HEK293 (cell line): ENCODE measurements around the gene HRK.

Experiments
- CTCF ChIA-PET: fragments of 350-600 bp; formaldehyde crosslinking; extraction: SDS; loops from one replicate; lab custom pipeline; 2021; ENCODE audit warnings: antibody characterized with exemption; lab: Yijun Ruan, JAX
- POLR2A ChIA-PET: fragments of 300-600 bp; formaldehyde crosslinking; extraction: SDS; loops from one replicate; lab custom pipeline; 2020; ENCODE audit warnings: antibody characterized with exemption, inconsistent platforms; lab: Yijun Ruan, JAX
- H3K27ac ChIP-seq: fragments of 200-500 bp; sonication (Bioruptor generic); 2 replicates; pipeline ENCODE4 v1.5.1; 2014; ENCODE audit warnings: low read depth, low read length, control low read depth, inconsistent platforms; ENCODE audit errors: extremely low read depth
- H3K36me3 ChIP-seq, 2 experiments: fragments of 200-500 bp in 1 of 2; sonication (Bioruptor generic) in 1 of 2; 1 replicate in 1 of 2; 2 replicates in 1 of 2; pipeline ENCODE4 v1.5.1; 2014 to 2017; ENCODE audit warnings: inconsistent platforms in 2 of 2, low read length in 2 of 2; ENCODE audit not compliant: control insufficient read depth in 2 of 2, insufficient read depth in 1 of 2
- H3K4me1 ChIP-seq: fragments of 200-500 bp; sonication (Bioruptor generic); 2 replicates; pipeline ENCODE4 v1.5.1; 2014; ENCODE audit warnings: mild to moderate bottlenecking, low read length, inconsistent platforms; ENCODE audit not compliant: control insufficient read depth, insufficient read depth
- H3K4me3 ChIP-seq: 2 replicates; pipeline ENCODE4 v1.5.1; 2011; ENCODE audit warnings: low read depth, mild to moderate bottlenecking, control low read depth, low read length, moderate library complexity
- H3K9me3 ChIP-seq: fragments of 200-500 bp; sonication (Bioruptor generic); 2 replicates; pipeline ENCODE4 v1.5.1; 2014; ENCODE audit warnings: low read depth, low read length, inconsistent platforms; ENCODE audit not compliant: control insufficient read depth, insufficient read depth
- BCL11B ChIP-seq: fragments of 450-650 bp; formaldehyde crosslinking; IDR thresholded peaks from 2 replicates; pipeline ENCODE4 v1.5.1; 2016; ENCODE audit warnings: low read depth, missing biosample characterization, missing genetic modification characterization
- SETDB1 ChIP-seq: IDR thresholded peaks from one replicate; pipeline ENCODE4 v1.6.1; 2017; ENCODE audit warnings: mild to moderate bottlenecking, low read length, moderate library complexity, mixed read lengths; ENCODE audit not compliant: insufficient read length
- SP3 ChIP-seq: fragments of 450-650 bp; formaldehyde crosslinking; IDR thresholded peaks from 2 replicates; pipeline ENCODE4 v1.5.1; 2016; ENCODE audit warnings: missing biosample characterization, missing genetic modification characterization
- YY1 ChIP-seq: fragments of 450-650 bp; formaldehyde crosslinking; IDR thresholded peaks from 2 replicates; pipeline ENCODE4 v1.5.1; 2018; ENCODE audit warnings: missing biosample characterization, missing genetic modification characterization
- ZNF121 ChIP-seq: fragments of 450-650 bp; formaldehyde crosslinking; IDR thresholded peaks from 2 replicates; pipeline ENCODE4 v1.5.1; 2016; ENCODE audit warnings: missing biosample characterization, missing genetic modification characterization
- ZNF214 ChIP-seq: fragments of 450-650 bp; formaldehyde crosslinking; IDR thresholded peaks from 2 replicates; pipeline ENCODE4 v1.5.1; 2017; ENCODE audit warnings: missing biosample characterization, mild to moderate bottlenecking, missing genetic modification characterization, borderline replicate concordance
- ZSCAN23 ChIP-seq: fragments of 450-650 bp; formaldehyde crosslinking; IDR thresholded peaks from 2 replicates; pipeline ENCODE4 v1.5.1; 2016; ENCODE audit warnings: missing biosample characterization, missing genetic modification characterization
- ZSCAN30 ChIP-seq: fragments of 450-650 bp; IDR thresholded peaks from 2 replicates; pipeline ENCODE4 v1.5.1; 2018; ENCODE audit warnings: missing biosample characterization, mild to moderate bottlenecking, missing genetic modification characterization, moderate library complexity
- TF ChIP-seq, protein P1 (sequence below): fragments of 450-650 bp; formaldehyde crosslinking; IDR thresholded peaks from 2 replicates; pipeline ENCODE4 v1.5.1; 2016; ENCODE audit warnings: missing biosample characterization, missing genetic modification characterization
- TF ChIP-seq, protein P2 (sequence below): fragments of 450-650 bp; formaldehyde crosslinking; IDR thresholded peaks from 2 replicates; pipeline ENCODE4 v1.5.1; 2016; ENCODE audit warnings: missing biosample characterization, missing genetic modification characterization
- TF ChIP-seq, protein P3 (sequence below): fragments of 450-650 bp; formaldehyde crosslinking; IDR thresholded peaks from 2 replicates; pipeline ENCODE4 v1.5.1; 2016; ENCODE audit warnings: missing biosample characterization, missing genetic modification characterization, borderline replicate concordance
- TF ChIP-seq, protein P4 (sequence below): fragments of 450-650 bp; IDR thresholded peaks from 2 replicates; pipeline ENCODE4 v1.5.1; 2018; ENCODE audit warnings: missing biosample characterization, mild to moderate bottlenecking, missing genetic modification characterization
- TF ChIP-seq, protein P5 (sequence below): fragments of 450-650 bp; formaldehyde crosslinking; IDR thresholded peaks from 2 replicates; pipeline ENCODE4 v1.5.1; 2016; ENCODE audit warnings: missing biosample characterization, missing genetic modification characterization

The HRK gene

DNA sequence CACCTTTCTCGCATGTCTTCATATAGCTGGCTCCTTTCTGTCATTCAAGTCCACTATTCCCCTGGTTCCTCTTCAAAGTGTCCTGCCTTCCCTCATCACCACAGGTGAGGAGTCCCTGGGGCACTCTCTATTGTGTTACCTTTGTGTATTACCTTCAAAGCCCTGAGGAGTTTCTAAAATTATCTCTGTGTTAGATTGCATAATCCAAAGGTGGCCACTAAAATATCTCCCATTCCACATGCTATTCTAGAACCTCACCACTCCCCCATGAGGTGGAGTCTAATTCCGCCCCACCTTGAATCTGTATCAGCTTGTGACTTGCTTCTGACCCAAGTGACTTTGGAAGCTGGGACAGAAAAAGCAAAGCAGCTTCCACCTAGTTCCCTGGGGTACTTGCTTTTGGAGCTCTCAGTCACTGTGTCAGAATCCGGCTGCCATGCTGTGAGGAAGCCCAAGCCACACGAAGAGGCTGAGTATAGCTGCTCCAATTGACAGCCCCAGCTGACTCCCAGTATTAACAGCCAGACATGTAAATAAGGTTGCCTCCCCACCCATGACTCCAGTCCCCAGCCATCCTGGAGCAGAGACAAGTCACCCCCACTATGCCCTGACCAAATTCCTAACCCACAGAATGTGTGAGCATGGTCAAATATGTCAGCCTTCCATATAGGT, 6.8 kb downstream of the HRK start:
- no peak for TF ChIP-seq BCL11B (tag by site-specific recombination)
- TF ChIP-seq, protein P1, sequence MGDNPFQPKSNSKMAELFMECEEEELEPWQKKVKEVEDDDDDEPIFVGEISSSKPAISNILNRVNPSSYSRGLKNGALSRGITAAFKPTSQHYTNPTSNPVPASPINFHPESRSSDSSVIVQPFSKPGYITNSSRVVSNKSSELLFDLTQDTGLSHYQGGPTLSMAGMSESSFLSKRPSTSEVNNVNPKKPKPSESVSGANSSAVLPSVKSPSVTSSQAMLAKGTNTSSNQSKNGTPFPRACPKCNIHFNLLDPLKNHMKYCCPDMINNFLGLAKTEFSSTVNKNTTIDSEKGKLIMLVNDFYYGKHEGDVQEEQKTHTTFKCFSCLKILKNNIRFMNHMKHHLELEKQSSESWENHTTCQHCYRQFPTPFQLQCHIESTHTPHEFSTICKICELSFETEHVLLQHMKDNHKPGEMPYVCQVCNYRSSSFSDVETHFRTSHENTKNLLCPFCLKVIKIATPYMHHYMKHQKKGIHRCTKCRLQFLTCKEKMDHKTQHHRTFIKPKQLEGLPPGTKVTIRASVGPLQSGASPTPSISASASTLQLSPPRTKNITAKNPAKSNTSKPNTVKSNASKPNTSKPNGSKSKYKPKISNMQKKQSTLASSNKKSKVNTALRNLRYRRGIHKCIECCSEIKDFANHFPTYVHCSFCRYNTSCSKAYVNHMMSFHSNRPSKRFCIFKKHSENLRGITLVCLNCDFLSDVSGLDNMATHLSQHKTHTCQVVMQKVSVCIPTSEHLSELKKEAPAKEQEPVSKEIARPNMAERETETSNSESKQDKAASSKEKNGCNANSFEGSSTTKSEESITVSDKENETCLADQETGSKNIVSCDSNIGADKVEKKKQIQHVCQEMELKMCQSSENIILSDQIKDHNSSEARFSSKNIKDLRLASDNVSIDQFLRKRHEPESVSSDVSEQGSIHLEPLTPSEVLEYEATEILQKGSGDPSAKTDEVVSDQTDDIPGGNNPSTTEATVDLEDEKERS, result peak; percentile 76; the same call in 1 of the 2 replicates
- TF ChIP-seq ZSCAN23 (tag by site-specific recombination), result no peak
- TF ChIP-seq, protein P2, sequence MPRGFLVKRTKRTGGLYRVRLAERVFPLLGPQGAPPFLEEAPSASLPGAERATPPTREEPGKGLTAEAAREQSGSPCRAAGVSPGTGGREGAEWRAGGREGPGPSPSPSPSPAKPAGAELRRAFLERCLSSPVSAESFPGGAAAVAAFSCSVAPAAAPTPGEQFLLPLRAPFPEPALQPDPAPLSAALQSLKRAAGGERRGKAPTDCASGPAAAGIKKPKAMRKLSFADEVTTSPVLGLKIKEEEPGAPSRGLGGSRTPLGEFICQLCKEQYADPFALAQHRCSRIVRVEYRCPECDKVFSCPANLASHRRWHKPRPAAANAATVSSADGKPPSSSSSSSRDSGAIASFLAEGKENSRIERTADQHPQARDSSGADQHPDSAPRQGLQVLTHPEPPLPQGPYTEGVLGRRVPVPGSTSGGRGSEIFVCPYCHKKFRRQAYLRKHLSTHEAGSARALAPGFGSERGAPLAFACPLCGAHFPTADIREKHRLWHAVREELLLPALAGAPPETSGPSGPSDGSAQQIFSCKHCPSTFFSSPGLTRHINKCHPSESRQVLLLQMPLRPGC, result no peak
- TF ChIP-seq, protein P3, sequence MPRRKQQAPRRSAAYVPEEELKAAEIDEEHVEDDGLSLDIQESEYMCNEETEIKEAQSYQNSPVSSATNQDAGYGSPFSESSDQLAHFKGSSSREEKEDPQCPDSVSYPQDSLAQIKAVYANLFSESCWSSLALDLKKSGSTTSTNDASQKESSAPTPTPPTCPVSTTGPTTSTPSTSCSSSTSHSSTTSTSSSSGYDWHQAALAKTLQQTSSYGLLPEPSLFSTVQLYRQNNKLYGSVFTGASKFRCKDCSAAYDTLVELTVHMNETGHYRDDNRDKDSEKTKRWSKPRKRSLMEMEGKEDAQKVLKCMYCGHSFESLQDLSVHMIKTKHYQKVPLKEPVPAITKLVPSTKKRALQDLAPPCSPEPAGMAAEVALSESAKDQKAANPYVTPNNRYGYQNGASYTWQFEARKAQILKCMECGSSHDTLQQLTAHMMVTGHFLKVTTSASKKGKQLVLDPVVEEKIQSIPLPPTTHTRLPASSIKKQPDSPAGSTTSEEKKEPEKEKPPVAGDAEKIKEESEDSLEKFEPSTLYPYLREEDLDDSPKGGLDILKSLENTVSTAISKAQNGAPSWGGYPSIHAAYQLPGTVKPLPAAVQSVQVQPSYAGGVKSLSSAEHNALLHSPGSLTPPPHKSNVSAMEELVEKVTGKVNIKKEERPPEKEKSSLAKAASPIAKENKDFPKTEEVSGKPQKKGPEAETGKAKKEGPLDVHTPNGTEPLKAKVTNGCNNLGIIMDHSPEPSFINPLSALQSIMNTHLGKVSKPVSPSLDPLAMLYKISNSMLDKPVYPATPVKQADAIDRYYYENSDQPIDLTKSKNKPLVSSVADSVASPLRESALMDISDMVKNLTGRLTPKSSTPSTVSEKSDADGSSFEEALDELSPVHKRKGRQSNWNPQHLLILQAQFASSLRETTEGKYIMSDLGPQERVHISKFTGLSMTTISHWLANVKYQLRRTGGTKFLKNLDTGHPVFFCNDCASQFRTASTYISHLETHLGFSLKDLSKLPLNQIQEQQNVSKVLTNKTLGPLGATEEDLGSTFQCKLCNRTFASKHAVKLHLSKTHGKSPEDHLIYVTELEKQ (tag by site-specific recombination), result no peak
- peak; percentile 53 for TF ChIP-seq SETDB1
- TF ChIP-seq YY1, result peak; percentile 45; the same call in 1 of the 2 replicates
- TF ChIP-seq ZSCAN30 (tag by site-specific recombination), result no peak
- H3K4me3 ChIP-seq, result no peak overlapping the region
- H3K36me3 ChIP-seq, result peaks cover 0 to 3% of the 10 kb centered on the region in 2 experiments; a peak in 2 of 3 replicates
- peaks cover 5% of the 10 kb centered on the region; the same call in 1 of the 2 replicates for H3K4me1 ChIP-seq
- H3K27ac ChIP-seq, result no peak overlapping the region
- CTCF ChIA-PET, result interaction anchor here (7.3 kb wide), 1 partner anchor 11 kb away, joined by 52 read pairs; no protein-coding TSS in a partner anchor
- no peaks in the 10 kb centered on the region for H3K9me3 ChIP-seq
- POLR2A ChIA-PET, result interaction anchor here (0.6 kb wide), 1 partner anchor 258 kb away, joined by 3 read pairs; no protein-coding TSS in a partner anchor

DNA sequence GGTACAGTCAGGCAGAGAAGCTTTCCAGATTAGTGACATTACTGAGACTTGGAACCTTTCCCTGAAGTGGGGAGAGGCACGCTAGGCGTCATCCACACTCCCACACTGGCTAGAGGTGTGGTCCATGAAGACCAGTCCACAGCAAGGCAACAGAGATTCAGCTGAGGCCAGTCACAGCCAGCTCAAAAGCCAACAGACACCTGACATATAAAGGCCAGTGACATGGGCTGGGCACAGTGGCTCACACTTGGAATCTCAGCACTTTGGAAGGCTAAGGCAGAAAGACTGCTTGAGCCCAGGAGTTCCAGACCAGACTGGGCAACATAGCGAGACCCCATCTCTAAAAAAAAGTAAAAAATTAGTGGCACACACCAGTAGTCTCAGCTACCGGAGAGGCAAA, 10.9 kb downstream of the HRK start:
- peaks cover 0 to 3% of the 10 kb centered on the region in 2 experiments; a peak in 2 of 3 replicates for H3K36me3 ChIP-seq
- CTCF ChIA-PET, result interaction anchor here (1.0 kb wide), 2 partner anchors 12 to 166 kb away, joined by 3 read pairs; no protein-coding TSS in a partner anchor

More for the DNA sequence above, 10.9 kb downstream of the HRK start:
- Histone ChIP-seq H3K9me3 (no peaks in the 10 kb centered on the region), H3K4me3 (no peak overlapping the region), H3K27ac (no peak overlapping the region), H3K4me1 (no peaks in the 10 kb centered on the region)
- POLR2A ChIA-PET, result no interaction called here
- TF ChIP-seq, protein P4, sequence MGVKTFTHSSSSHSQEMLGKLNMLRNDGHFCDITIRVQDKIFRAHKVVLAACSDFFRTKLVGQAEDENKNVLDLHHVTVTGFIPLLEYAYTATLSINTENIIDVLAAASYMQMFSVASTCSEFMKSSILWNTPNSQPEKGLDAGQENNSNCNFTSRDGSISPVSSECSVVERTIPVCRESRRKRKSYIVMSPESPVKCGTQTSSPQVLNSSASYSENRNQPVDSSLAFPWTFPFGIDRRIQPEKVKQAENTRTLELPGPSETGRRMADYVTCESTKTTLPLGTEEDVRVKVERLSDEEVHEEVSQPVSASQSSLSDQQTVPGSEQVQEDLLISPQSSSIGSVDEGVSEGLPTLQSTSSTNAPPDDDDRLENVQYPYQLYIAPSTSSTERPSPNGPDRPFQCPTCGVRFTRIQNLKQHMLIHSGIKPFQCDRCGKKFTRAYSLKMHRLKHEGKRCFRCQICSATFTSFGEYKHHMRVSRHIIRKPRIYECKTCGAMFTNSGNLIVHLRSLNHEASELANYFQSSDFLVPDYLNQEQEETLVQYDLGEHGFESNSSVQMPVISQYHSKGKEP (tag by site-specific recombination), result no peak
- TF ChIP-seq, protein P5, sequence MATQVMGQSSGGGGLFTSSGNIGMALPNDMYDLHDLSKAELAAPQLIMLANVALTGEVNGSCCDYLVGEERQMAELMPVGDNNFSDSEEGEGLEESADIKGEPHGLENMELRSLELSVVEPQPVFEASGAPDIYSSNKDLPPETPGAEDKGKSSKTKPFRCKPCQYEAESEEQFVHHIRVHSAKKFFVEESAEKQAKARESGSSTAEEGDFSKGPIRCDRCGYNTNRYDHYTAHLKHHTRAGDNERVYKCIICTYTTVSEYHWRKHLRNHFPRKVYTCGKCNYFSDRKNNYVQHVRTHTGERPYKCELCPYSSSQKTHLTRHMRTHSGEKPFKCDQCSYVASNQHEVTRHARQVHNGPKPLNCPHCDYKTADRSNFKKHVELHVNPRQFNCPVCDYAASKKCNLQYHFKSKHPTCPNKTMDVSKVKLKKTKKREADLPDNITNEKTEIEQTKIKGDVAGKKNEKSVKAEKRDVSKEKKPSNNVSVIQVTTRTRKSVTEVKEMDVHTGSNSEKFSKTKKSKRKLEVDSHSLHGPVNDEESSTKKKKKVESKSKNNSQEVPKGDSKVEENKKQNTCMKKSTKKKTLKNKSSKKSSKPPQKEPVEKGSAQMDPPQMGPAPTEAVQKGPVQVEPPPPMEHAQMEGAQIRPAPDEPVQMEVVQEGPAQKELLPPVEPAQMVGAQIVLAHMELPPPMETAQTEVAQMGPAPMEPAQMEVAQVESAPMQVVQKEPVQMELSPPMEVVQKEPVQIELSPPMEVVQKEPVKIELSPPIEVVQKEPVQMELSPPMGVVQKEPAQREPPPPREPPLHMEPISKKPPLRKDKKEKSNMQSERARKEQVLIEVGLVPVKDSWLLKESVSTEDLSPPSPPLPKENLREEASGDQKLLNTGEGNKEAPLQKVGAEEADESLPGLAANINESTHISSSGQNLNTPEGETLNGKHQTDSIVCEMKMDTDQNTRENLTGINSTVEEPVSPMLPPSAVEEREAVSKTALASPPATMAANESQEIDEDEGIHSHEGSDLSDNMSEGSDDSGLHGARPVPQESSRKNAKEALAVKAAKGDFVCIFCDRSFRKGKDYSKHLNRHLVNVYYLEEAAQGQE (tag by site-specific recombination), result no peak
- no peak for TF ChIP-seq ZNF214 (tag by site-specific recombination)
- TF ChIP-seq ZNF121 (tag by site-specific recombination), result peak; percentile 88
- no peak for TF ChIP-seq SP3 (tag by site-specific recombination)
